ENCODE measurements around the gene MUC21.

The MUC21 gene

DNA sequence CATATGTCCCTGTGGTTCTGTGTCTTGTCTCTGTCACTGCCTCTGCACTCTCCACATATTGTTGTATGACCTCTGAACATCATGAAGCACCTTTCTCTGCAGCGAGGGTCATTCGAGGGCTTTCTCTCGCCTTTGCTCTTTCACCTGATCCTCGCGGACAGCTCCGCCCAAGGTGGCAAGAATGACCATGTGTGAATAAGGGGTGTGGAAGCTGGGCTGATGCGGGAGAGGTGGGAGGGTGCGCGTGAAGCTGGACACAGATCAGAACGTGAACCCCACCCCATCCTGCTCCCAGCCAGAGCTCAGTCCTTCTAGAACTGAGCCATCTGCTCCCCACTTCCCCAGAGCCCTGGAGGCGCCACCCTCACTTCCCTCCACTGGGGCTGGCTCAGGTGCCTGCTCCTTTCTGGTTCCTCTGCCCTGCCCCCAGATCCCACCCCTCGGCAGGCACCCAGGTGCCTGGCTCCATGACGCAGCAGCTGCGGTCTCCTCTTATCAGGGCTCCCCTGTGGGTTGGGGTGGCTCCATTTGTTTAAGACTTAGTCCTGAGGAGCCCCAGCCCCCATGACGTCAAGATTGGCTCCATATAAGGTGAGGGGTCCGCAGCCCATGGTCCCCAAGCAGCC is 43.0 kb upstream of the MUC21 start, which contains the start of gene MUCL3:
Gene MUCL3, plus strand, starts transcription at position 613 of the 626 bp plus-strand sequence. CDS start 27 bp downstream, outside the sequence.
- no peak within 1 kb of the TSS for H3K4me3 ChIP-seq (replicated peaks; ENCODE audit: low read depth, low read length)
- peaks cover 2% of the 10 kb centered on the region; the same call in 1 of the 2 replicates for H3K27me3 ChIP-seq (replicated peaks; ENCODE audit: control insufficient read depth, insufficient read depth, low read length)
- no peak for DNase-seq (ENCODE audit: extremely low read depth, insufficient read length)
- H3K36me3 ChIP-seq (ENCODE audit: control insufficient read depth, insufficient read depth, low read length): no peaks in the 10 kb centered on the region
- TF ChIP-seq, protein P1, sequence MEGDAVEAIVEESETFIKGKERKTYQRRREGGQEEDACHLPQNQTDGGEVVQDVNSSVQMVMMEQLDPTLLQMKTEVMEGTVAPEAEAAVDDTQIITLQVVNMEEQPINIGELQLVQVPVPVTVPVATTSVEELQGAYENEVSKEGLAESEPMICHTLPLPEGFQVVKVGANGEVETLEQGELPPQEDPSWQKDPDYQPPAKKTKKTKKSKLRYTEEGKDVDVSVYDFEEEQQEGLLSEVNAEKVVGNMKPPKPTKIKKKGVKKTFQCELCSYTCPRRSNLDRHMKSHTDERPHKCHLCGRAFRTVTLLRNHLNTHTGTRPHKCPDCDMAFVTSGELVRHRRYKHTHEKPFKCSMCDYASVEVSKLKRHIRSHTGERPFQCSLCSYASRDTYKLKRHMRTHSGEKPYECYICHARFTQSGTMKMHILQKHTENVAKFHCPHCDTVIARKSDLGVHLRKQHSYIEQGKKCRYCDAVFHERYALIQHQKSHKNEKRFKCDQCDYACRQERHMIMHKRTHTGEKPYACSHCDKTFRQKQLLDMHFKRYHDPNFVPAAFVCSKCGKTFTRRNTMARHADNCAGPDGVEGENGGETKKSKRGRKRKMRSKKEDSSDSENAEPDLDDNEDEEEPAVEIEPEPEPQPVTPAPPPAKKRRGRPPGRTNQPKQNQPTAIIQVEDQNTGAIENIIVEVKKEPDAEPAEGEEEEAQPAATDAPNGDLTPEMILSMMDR (IDR thresholded peaks at IDR 0.05; ENCODE audit: insufficient read depth, low read length, poor library complexity, severe bottlenecking): no peak

DNA sequence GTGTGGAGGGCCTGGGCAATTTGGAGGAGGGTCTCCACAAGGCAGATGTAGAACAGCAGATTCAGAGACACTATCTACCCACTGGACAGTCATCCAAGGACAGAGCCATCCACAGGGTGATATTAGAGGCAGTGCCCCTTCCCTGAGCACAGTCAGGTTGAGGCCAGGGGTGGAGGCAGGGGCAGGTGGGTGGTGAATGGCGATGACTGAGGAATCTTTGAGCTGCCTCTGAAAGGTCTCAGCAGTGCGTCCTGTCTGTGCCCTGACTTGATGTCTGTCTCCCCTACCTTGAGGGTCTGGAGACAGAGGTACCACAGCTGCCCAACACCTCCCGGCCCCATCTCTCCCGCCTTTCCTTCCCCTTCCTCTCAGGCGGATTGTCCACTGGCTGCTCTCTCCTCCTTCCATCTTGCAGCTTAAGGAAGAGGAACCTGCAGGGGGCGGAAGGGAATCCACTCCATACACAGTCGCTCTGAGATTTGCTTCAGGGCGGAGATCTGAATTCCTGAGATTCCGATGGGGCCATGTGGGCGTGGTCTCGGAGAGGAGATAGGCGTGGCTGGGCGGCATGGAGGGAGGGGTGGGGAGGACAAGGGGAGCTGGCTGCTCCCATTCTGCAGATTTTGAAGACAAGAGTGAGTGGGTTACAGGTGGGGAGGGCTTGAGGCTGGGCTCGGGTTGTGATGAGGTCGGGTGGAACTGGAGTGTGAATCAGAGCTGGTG is 41.0 kb upstream of the MUC21 start:
- H3K36me3 ChIP-seq (ENCODE audit: control insufficient read depth, insufficient read depth, low read length): no peaks in the 10 kb centered on the region
- no peak overlapping the region for H3K4me3 ChIP-seq (replicated peaks; ENCODE audit: low read depth, low read length)
- no peak for DNase-seq (ENCODE audit: extremely low read depth, insufficient read length)
- TF ChIP-seq, protein P1 (IDR thresholded peaks at IDR 0.05; ENCODE audit: insufficient read depth, low read length, poor library complexity, severe bottlenecking): peak; percentile 32
- H3K27me3 ChIP-seq (replicated peaks; ENCODE audit: control insufficient read depth, insufficient read depth, low read length): peaks cover 2% of the 10 kb centered on the region; the same call in 1 of the 2 replicates

DNA sequence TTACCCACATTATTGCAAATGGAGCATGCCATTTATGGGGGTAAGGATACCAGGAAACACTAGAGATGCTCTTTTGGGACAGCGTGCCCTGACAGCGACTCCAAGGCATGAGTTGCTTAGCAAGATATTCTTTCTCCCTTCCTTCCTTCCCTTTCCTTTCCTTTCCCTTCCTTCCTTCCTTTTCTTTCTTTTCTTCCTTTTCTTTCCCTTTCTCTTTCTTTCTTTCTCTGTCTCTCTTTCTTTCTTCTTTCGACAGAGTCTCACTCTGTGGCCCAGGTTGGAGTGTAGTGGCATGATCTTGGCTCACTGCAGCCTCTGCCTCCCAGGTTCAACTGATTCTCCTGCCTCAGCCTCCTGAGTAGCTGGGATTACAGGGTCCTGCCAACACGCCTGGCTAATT is 39.5 kb upstream of the MUC21 start:
- Histone ChIP-seq H3K27me3 (replicated peaks; ENCODE audit: control insufficient read depth, insufficient read depth, low read length) (0 out of 2 replicates have a peak, but pooled peaks cover 2% of the 10 kb centered on the region), H3K4me3 (replicated peaks; ENCODE audit: low read depth, low read length) (no peak overlapping the region), H3K36me3 (ENCODE audit: control insufficient read depth, insufficient read depth, low read length) (no peaks in the 10 kb centered on the region)
- TF ChIP-seq, protein P1 (IDR thresholded peaks at IDR 0.05; ENCODE audit: insufficient read depth, low read length, poor library complexity, severe bottlenecking): no peak
- no peak for DNase-seq (ENCODE audit: extremely low read depth, insufficient read length)

DNA sequence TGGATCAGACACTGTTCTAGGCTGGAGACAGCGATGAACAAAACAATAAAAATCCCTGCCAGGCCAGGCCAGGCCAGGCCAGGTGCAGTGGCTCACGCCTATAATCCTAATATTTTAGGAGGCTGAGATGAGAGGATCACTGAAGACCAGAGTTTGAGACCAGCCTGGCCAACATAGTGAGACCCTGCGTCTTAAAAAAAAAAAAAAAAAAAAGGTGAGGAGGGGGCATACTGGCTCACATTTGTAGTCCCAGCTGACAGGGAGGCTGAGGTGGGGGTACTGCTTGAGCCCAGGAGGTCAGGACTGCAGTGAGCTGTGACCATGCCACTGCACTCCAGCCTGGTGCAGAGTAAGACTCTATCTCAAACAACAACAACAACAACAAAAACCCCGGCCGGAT is 38.2 kb upstream of the MUC21 start:
- Histone ChIP-seq H3K4me3 (replicated peaks; ENCODE audit: low read depth, low read length) (no peak overlapping the region), H3K36me3 (ENCODE audit: control insufficient read depth, insufficient read depth, low read length) (no peaks in the 10 kb centered on the region), H3K27me3 (replicated peaks; ENCODE audit: control insufficient read depth, insufficient read depth, low read length) (0 out of 2 replicates have a peak, but pooled peaks cover 2% of the 10 kb centered on the region)
- TF ChIP-seq, protein P1 (IDR thresholded peaks at IDR 0.05; ENCODE audit: insufficient read depth, low read length, poor library complexity, severe bottlenecking): no peak
- DNase-seq (ENCODE audit: extremely low read depth, insufficient read length): no peak

DNA sequence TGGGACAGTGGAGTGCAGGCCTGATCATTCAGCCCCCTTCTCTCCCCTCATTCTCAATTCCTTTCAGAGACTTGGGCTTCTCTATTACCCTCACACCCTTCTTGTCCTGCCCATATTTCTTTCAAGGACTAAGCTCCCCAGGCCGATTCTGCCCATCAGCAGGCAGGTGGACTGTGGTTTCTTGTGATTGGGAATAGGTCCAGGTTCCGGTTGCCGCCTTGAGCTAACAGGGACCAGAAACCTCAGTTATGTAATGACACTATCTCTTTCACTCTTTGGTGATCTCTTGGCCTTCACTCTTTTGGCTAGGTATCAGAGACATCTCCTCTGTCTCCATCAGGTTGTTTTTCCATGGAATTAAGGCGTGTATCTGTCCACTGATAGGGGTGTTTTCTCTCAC is 36.3 kb upstream of the MUC21 start:
- H3K27me3 ChIP-seq (replicated peaks; ENCODE audit: control insufficient read depth, insufficient read depth, low read length): no peaks in the 10 kb centered on the region
- TF ChIP-seq, protein P1 (IDR thresholded peaks at IDR 0.05; ENCODE audit: insufficient read depth, low read length, poor library complexity, severe bottlenecking): no peak
- no peak for DNase-seq (ENCODE audit: extremely low read depth, insufficient read length)
- no peak overlapping the region for H3K4me3 ChIP-seq (replicated peaks; ENCODE audit: low read depth, low read length)
- H3K36me3 ChIP-seq (ENCODE audit: control insufficient read depth, insufficient read depth, low read length): no peaks in the 10 kb centered on the region
